HCT116 (cell line): Measurements from ENCODE around the gene OST4.

Experiments
- CBX3 ChIP-seq: IDR thresholded peaks from 2 replicates; pipeline ENCODE4 v1.6.1; 2012; ENCODE audit warnings: low read depth
- EGR1 ChIP-seq: IDR thresholded peaks from 2 replicates; pipeline ENCODE4 v1.6.1; 2012; ENCODE audit warnings: low read depth
- EZH2phosphoT487 ChIP-seq: fragments of 200-600 bp; IDR thresholded peaks from 2 replicates; pipeline ENCODE4 v1.6.1; 2018; ENCODE audit warnings: antibody characterized with exemption, borderline replicate concordance
- FOSL1 ChIP-seq: IDR thresholded peaks from 2 replicates; pipeline ENCODE4 v1.6.1; 2012; ENCODE audit warnings: low read depth
- POLR2A ChIP-seq: IDR thresholded peaks from 2 replicates; pipeline ENCODE4 v1.7.0; 2011; ENCODE audit warnings: borderline replicate concordance; ENCODE audit not compliant: insufficient read depth, insufficient read length; ENCODE audit errors: extremely low read depth
- POLR2AphosphoS5 ChIP-seq: IDR thresholded peaks from 2 replicates; pipeline ENCODE4 v1.6.1; 2011; ENCODE audit warnings: mild to moderate bottlenecking, low read depth, low read length, moderate library complexity
- RAD21 ChIP-seq: IDR thresholded peaks from 2 replicates; pipeline ENCODE4 v1.6.1; 2012; ENCODE audit warnings: low read depth, mild to moderate bottlenecking
- SP1 ChIP-seq: IDR thresholded peaks from 2 replicates; pipeline ENCODE4 v1.6.1; 2012; ENCODE audit warnings: low read depth
- YY1 ChIP-seq: IDR thresholded peaks from 2 replicates; pipeline ENCODE4 v1.6.1; 2011; ENCODE audit warnings: low read length, low read depth, moderate library complexity, mild to moderate bottlenecking; ENCODE audit not compliant: insufficient replicate concordance; ENCODE audit errors: extremely low read depth
- ZFX ChIP-seq: fragments of 450-650 bp; IDR thresholded peaks from 2 replicates; pipeline ENCODE4 v1.6.1; 2017
- ZNF274 ChIP-seq: fragments of 200-500 bp; sonication (Bioruptor generic); IDR thresholded peaks from 2 replicates; pipeline ENCODE4 v1.6.1; 2014; ENCODE audit warnings: mild to moderate bottlenecking, low read depth, low read length, inconsistent platforms
- TF ChIP-seq, protein P1 (sequence below), 3 experiments: fragments of 200-600 bp in 1 of 3; sonication (generic) in 1 of 3; IDR thresholded peaks in 2 of 3; conservative IDR thresholded peaks in 1 of 3; 2 replicates each; pipeline ENCODE4 v1.5.1; 2012 to 2017; ENCODE audit warnings: low read depth in 2 of 3, low read length in 2 of 3, antibody characterized with exemption in 1 of 3, borderline replicate concordance in 1 of 3, control low read depth in 1 of 3, mild to moderate bottlenecking in 1 of 3, mixed read lengths in 1 of 3, mixed run types in 1 of 3, moderate library complexity in 1 of 3; ENCODE audit not compliant: insufficient read depth in 1 of 3

DNA sequence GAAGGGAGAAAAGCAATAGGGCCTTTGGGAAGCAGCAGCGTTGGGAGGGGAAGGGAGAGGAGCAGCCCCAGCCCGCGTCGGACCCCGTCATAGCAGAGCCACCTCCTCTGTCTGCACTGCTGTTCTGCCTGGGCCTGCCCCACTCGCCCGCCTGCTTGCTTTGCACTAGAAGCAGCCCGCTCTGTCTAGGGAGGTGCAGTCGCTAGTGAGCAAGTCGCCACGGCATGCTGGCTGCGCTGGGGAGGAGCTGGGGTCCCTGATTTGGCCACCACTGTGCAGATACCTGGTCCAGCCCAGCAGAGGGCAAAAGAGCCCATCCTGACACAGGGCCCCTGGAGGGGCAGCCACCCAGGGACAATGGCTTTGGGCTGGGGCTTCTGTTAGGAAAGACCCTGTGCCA is 46.6 kb downstream of the OST4 start:
- no peak for TF ChIP-seq ZNF274
- TF ChIP-seq, protein P1, sequence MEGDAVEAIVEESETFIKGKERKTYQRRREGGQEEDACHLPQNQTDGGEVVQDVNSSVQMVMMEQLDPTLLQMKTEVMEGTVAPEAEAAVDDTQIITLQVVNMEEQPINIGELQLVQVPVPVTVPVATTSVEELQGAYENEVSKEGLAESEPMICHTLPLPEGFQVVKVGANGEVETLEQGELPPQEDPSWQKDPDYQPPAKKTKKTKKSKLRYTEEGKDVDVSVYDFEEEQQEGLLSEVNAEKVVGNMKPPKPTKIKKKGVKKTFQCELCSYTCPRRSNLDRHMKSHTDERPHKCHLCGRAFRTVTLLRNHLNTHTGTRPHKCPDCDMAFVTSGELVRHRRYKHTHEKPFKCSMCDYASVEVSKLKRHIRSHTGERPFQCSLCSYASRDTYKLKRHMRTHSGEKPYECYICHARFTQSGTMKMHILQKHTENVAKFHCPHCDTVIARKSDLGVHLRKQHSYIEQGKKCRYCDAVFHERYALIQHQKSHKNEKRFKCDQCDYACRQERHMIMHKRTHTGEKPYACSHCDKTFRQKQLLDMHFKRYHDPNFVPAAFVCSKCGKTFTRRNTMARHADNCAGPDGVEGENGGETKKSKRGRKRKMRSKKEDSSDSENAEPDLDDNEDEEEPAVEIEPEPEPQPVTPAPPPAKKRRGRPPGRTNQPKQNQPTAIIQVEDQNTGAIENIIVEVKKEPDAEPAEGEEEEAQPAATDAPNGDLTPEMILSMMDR (IDR thresholded peaks at IDR 0.05 in 2 of 3, conservative IDR thresholded peaks at IDR 0.05 in 1 of 3; ENCODE audit: borderline replicate concordance in 1 of 3, insufficient read depth in 1 of 3, low read depth in 2 of 3, low read length in 2 of 3): no peak
- no peak for TF ChIP-seq EZH2phosphoT487
- TF ChIP-seq CBX3: no peak
- no peak for TF ChIP-seq EGR1
- TF ChIP-seq RAD21: no peak
- TF ChIP-seq FOSL1: no peak
- TF ChIP-seq SP1: no peak
- no peak for TF ChIP-seq POLR2A
- TF ChIP-seq POLR2AphosphoS5: no peak
- no peak for TF ChIP-seq ZFX
- no peak for TF ChIP-seq YY1
